ENCODE data around the gene NUDT8. TPM values are rescaled to one million over a fixed set of nuclear protein-coding genes. Genes with fewer than 3 reads are reported as not detected.
A peak's percentile ranks its signal among the peaks of the same experiment; 100 is the strongest.
"Not testable (repeated sequence)": the region's sequence is repeated elsewhere in the genome, so short reads cannot be mapped to it uniquely, and the experiment has no call there.

Gene NUDT8
- total RNA-seq, 2 donors from 2014 or later, result 27.6 to 37.3 TPM

GRCh38 chr11:67635231-67635521, 5.4 kb upstream of the NUDT8 start:
- ATAC-seq (no peak), DNase-seq (ENCODE audit: low spot score in 2 of 2) (no peak)
- Mint-ChIP-seq H3K36me3 (no peaks in the 10 kb centered on the region), H3K27ac (no peak overlapping the region), H3K9me3 (no peaks in the 10 kb centered on the region)

- no peak for DNase-seq (ENCODE audit: low spot score in 2 of 2)
- no peaks in the 10 kb centered on the region for H3K9me3 Mint-ChIP-seq
Measured at GRCh38 chr11:67634366-67635230, 4.9 kb upstream of the NUDT8 start.

GRCh38 chr11:67633758-67634365, 4.1 kb upstream of the NUDT8 start:
- no peak overlapping the region for H3K27ac Mint-ChIP-seq
- no peaks in the 10 kb centered on the region for H3K9me3 Mint-ChIP-seq
- ATAC-seq (no peak), DNase-seq (ENCODE audit: low spot score in 2 of 2) (no peak)
- no peaks in the 10 kb centered on the region for H3K36me3 Mint-ChIP-seq

More at GRCh38 chr11:67634366-67635230, 4.9 kb upstream of the NUDT8 start:
- Mint-ChIP-seq H3K27ac (peak overlapping the region in 1 of 2 donors; percentile 51), H3K36me3 (no peaks in the 10 kb centered on the region)
- ATAC-seq, result no peak

- H3K27ac Mint-ChIP-seq, result no peak overlapping the region
- no peak for ATAC-seq
- no peaks in the 10 kb centered on the region for H3K36me3 Mint-ChIP-seq
- no peaks in the 10 kb centered on the region for H3K9me3 Mint-ChIP-seq
- DNase-seq (ENCODE audit: low spot score in 2 of 2), result no peak
Measured at GRCh38 chr11:67632982-67633755, 3.4 kb upstream of the NUDT8 start.

GRCh38 chr11:67632175-67632981, 2.6 kb upstream of the NUDT8 start:
- DNase-seq (ENCODE audit: low spot score in 2 of 2) (no peak), ATAC-seq (no peak)
- Mint-ChIP-seq H3K36me3 (no peaks in the 10 kb centered on the region), H3K9me3 (no peaks in the 10 kb centered on the region), H3K27ac (no peak overlapping the region)

GRCh38 chr11:67631853-67632174, 2.1 kb upstream of the NUDT8 start:
- DNase-seq (ENCODE audit: low spot score in 2 of 2) (no peak), ATAC-seq (no peak)
- Mint-ChIP-seq H3K36me3 (no peaks in the 10 kb centered on the region), H3K27ac (no peak overlapping the region), H3K9me3 (no peaks in the 10 kb centered on the region)

GRCh38 chr11:67631411-67631810, 1.7 kb upstream of the NUDT8 start:
- Mint-ChIP-seq H3K9me3 (no peaks in the 10 kb centered on the region), H3K36me3 (no peaks in the 10 kb centered on the region), H3K27ac (peak overlapping the region in 1 of 2 donors; percentile 78)
- no peak for DNase-seq (ENCODE audit: low spot score in 2 of 2)
- no peak for ATAC-seq

GRCh38 chr11:67630943-67631331, 1.2 kb upstream of the NUDT8 start:
- DNase-seq (ENCODE audit: low spot score in 2 of 2), result no peak
- peak overlapping the region; percentile 78 to 84 for H3K27ac Mint-ChIP-seq
- ATAC-seq, result no peak
- H3K9me3 Mint-ChIP-seq, result no peaks in the 10 kb centered on the region
- H3K36me3 Mint-ChIP-seq, result no peaks in the 10 kb centered on the region

- ATAC-seq (peak; percentile 79 to 81), DNase-seq (ENCODE audit: low spot score in 2 of 2) (peak; percentile 96 to 98)
- Mint-ChIP-seq H3K9me3 (no peaks in the 10 kb centered on the region), H3K36me3 (no peaks in the 10 kb centered on the region), H3K27ac (peak overlapping the region; percentile 78 to 84)
Measured at GRCh38 chr11:67630228-67630942, 648 bp upstream of the NUDT8 start.

- H3K9me3 Mint-ChIP-seq, result no peaks in the 10 kb centered on the region
- ATAC-seq (no peak), DNase-seq (ENCODE audit: low spot score in 2 of 2) (no peak)
- peak overlapping the region in 1 of 2 donors; percentile 78 for H3K27ac Mint-ChIP-seq
- H3K36me3 Mint-ChIP-seq, result no peaks in the 10 kb centered on the region
Measured at GRCh38 chr11:67628710-67629385, 889 bp downstream of the NUDT8 start.

- H3K9me3 Mint-ChIP-seq, result no peaks in the 10 kb centered on the region
- no peak for DNase-seq (ENCODE audit: low spot score in 2 of 2)
- H3K36me3 Mint-ChIP-seq, result no peaks in the 10 kb centered on the region
- ATAC-seq, result no peak
- no peak overlapping the region for H3K27ac Mint-ChIP-seq
Measured at GRCh38 chr11:67627812-67628624, 1.7 kb downstream of the NUDT8 start.

GRCh38 chr11:67627441-67627811, 2.3 kb downstream of the NUDT8 start:
- no peak overlapping the region for H3K27ac Mint-ChIP-seq
- no peaks in the 10 kb centered on the region for H3K36me3 Mint-ChIP-seq
- DNase-seq (ENCODE audit: low spot score in 2 of 2), result no peak
- H3K9me3 Mint-ChIP-seq, result no peaks in the 10 kb centered on the region
- no peak for ATAC-seq

- DNase-seq (ENCODE audit: low spot score in 2 of 2) (no peak), ATAC-seq (no peak)
- Mint-ChIP-seq H3K9me3 (no peaks in the 10 kb centered on the region), H3K36me3 (no peaks in the 10 kb centered on the region), H3K27ac (no peak overlapping the region)
Measured at GRCh38 chr11:67626970-67627369, 2.8 kb downstream of the NUDT8 start.

- H3K27ac Mint-ChIP-seq, result peak overlapping the region in 1 of 2 donors; percentile 65
- not testable (repeated sequence) for H3K9me3 Mint-ChIP-seq; H3K36me3 Mint-ChIP-seq; DNase-seq (ENCODE audit: low spot score in 2 of 2); ATAC-seq
Measured at GRCh38 chr11:67626131-67626833, 3.5 kb downstream of the NUDT8 start.

- not testable (repeated sequence) for H3K27ac Mint-ChIP-seq; ATAC-seq; H3K36me3 Mint-ChIP-seq; H3K9me3 Mint-ChIP-seq; DNase-seq (ENCODE audit: low spot score in 2 of 2)
Measured at GRCh38 chr11:67623795-67624194, 5.9 kb downstream of the NUDT8 start.
